Panc1 (cell line): ENCODE results near the gene PDE4C.

Experiments
- POLR2AphosphoS5 ChIP-seq: IDR thresholded peaks from 2 replicates; pipeline ENCODE4 v1.6.1; 2012; ENCODE audit warnings: mild to moderate bottlenecking, low read depth, low read length, moderate library complexity
- REST ChIP-seq, 2 experiments: IDR thresholded peaks; 2 replicates each; pipeline ENCODE4 v1.6.1; 2011 to 2012; ENCODE audit warnings: low read depth in 2 of 2, control low read depth in 1 of 2, low read length in 1 of 2, mild to moderate bottlenecking in 1 of 2, moderate library complexity in 1 of 2; ENCODE audit not compliant: insufficient read depth in 1 of 2
- SIN3A ChIP-seq: IDR thresholded peaks from 2 replicates; pipeline ENCODE4 v1.6.1; 2012; ENCODE audit warnings: low read depth, mild to moderate bottlenecking, low read length, moderate library complexity, borderline replicate concordance; ENCODE audit not compliant: insufficient read depth
- TF ChIP-seq, protein P1 (sequence below): fragments of 450-650 bp; IDR thresholded peaks from 2 replicates; pipeline ENCODE4 v1.5.1; 2017; ENCODE audit warnings: mild to moderate bottlenecking

- TF ChIP-seq, protein P1, sequence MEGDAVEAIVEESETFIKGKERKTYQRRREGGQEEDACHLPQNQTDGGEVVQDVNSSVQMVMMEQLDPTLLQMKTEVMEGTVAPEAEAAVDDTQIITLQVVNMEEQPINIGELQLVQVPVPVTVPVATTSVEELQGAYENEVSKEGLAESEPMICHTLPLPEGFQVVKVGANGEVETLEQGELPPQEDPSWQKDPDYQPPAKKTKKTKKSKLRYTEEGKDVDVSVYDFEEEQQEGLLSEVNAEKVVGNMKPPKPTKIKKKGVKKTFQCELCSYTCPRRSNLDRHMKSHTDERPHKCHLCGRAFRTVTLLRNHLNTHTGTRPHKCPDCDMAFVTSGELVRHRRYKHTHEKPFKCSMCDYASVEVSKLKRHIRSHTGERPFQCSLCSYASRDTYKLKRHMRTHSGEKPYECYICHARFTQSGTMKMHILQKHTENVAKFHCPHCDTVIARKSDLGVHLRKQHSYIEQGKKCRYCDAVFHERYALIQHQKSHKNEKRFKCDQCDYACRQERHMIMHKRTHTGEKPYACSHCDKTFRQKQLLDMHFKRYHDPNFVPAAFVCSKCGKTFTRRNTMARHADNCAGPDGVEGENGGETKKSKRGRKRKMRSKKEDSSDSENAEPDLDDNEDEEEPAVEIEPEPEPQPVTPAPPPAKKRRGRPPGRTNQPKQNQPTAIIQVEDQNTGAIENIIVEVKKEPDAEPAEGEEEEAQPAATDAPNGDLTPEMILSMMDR = no peak
- no peak for TF ChIP-seq REST (IDR thresholded peaks at IDR 0.05; ENCODE audit: insufficient read depth in 1 of 2, low read depth in 2 of 2, low read length in 1 of 2)
- no peak for TF ChIP-seq SIN3A
- TF ChIP-seq POLR2AphosphoS5 = no peak
Measured at GRCh38 chr19:18197941-18198340, 28.3 kb downstream of the PDE4C start.
